Tibial nerve (tissue), 4 donors: ENCODE data around the gene DNASE1L3. TPM values are rescaled to one million over a fixed set of nuclear protein-coding genes. Genes with fewer than 3 reads are reported as not detected.

ENCODE experiments used
- DNase-seq, 2 donors: peaks; one replicate each; pipeline ENCODE4 v3.0.0-alpha.2; 2019; ENCODE audit warnings: low spot score in 2 of 2
- H3K27ac ChIP-seq, 4 donors: fragments of 200-600 bp; sonication (generic) in 3 of 4; one replicate each; pipeline ENCODE4 v1.5.1; 2017 to 2019; ENCODE audit warnings: mild to moderate bottlenecking in 1 of 4
- H3K27me3 ChIP-seq, 2 donors: fragments of 200-600 bp; sonication (generic) in 1 of 2; one replicate each; pipeline versions ENCODE4 v1.5.1 to v1.6.0; 2017 to 2019
- H3K36me3 ChIP-seq, 3 donors: fragments of 200-600 bp; sonication (generic); one replicate each; pipeline ENCODE4 v1.5.1; 2018 to 2019
- H3K4me1 ChIP-seq, 4 donors: fragments of 200-600 bp; sonication (generic) in 3 of 4; one replicate each; pipeline ENCODE4 v1.5.1; 2017 to 2019
- H3K4me3 ChIP-seq, 4 donors: fragments of 200-600 bp; sonication (generic) in 3 of 4; one replicate each; pipeline ENCODE4 v1.5.1; 2017 to 2019; ENCODE audit warnings: mild to moderate bottlenecking in 1 of 4, moderate library complexity in 1 of 4
- H3K9me3 ChIP-seq, 4 donors: fragments of 200-600 bp; sonication (generic) in 3 of 4; one replicate each; pipeline ENCODE4 v1.5.1; 2017 to 2019
- CTCF ChIP-seq, 5 experiments: fragments of 200-600 bp in 3 of 5; fragments of 450-650 bp in 2 of 5; sonication (generic) in 3 of 5; IDR thresholded peaks; one replicate each; pipeline ENCODE4 v1.5.1; 2016 to 2019; ENCODE audit warnings: antibody characterized with exemption in 5 of 5, mild to moderate bottlenecking in 3 of 5, moderate library complexity in 2 of 5
- EP300 ChIP-seq, 2 donors: sonication (generic); formaldehyde crosslinking; IDR thresholded peaks; one replicate each; pipeline ENCODE4 v1.6.1; 2017; ENCODE audit warnings: antibody characterized with exemption in 2 of 2, mild to moderate bottlenecking in 1 of 2
- POLR2A ChIP-seq, 2 donors: fragments of 450-650 bp; IDR thresholded peaks; one replicate each; pipeline ENCODE4 v1.6.1; 2017; ENCODE audit warnings: antibody characterized with exemption in 2 of 2, mild to moderate bottlenecking in 2 of 2, moderate library complexity in 2 of 2
- WGBS, 2 donors: methylation state at CpG; one replicate each; pipeline ENCODE4 v1.1.5; 2018; 5-methylcytosine and 5-hydroxymethylcytosine counted together
- total RNA-seq, 4 donors: library from RNA; depleted of rRNA; stranded (reverse); fragments of >200 nt; gene quantifications; one replicate each; pipeline ENCODE4 v1.1.0, GENCODE V29; 2016

Gene DNASE1L3
- total RNA-seq, 4 donors from 2014 or later: 0.39 to 12.9 (median 1.5) TPM

- no peaks in the 10 kb centered on the region for H3K9me3 ChIP-seq
- peaks cover 0 to 57% (median 25%) of the 10 kb centered on the region in 4 donors for H3K4me1 ChIP-seq
- no peak overlapping the region for H3K4me3 ChIP-seq
- peak overlapping the region in 2 of 4 donors; percentile 75 to 87 for H3K27ac ChIP-seq
- TF ChIP-seq POLR2A (IDR thresholded peaks at IDR 0.05): no peak
- no peak for TF ChIP-seq CTCF (IDR thresholded peaks at IDR 0.05)
- no peak for TF ChIP-seq EP300 (IDR thresholded peaks at IDR 0.05)
- H3K27me3 ChIP-seq: no peaks in the 10 kb centered on the region
- peaks cover 0 to 46% (median 3%) of the 10 kb centered on the region in 3 donors for H3K36me3 ChIP-seq
- DNase-seq: no peak
- 93 to 97% methylated on average over 1 of the region's 1 CpG for WGBS, 2 donors
Observed at GRCh38 chr3:58160399-58160798, 50.4 kb downstream of the DNASE1L3 start.

- no peak overlapping the region for H3K4me3 ChIP-seq
- peaks cover 0 to 48% (median 9%) of the 10 kb centered on the region in 4 donors for H3K4me1 ChIP-seq
- peak overlapping the region in 1 of 4 donors; percentile 87 for H3K27ac ChIP-seq
- TF ChIP-seq POLR2A (IDR thresholded peaks at IDR 0.05) (no peak), CTCF (IDR thresholded peaks at IDR 0.05) (no peak), EP300 (IDR thresholded peaks at IDR 0.05) (no peak)
- H3K36me3 ChIP-seq: peaks cover 0 to 62% (median 3%) of the 10 kb centered on the region in 3 donors
- no peaks in the 10 kb centered on the region for H3K9me3 ChIP-seq
- no peak for DNase-seq
- H3K27me3 ChIP-seq: no peaks in the 10 kb centered on the region
- 94% methylated on average over 7 of the region's 7 CpGs for WGBS, 2 donors
Observed at GRCh38 chr3:58158442-58159153, 52.2 kb downstream of the DNASE1L3 start.

- TF ChIP-seq CTCF (IDR thresholded peaks at IDR 0.05): no peak
- TF ChIP-seq EP300 (IDR thresholded peaks at IDR 0.05): no peak
- TF ChIP-seq POLR2A (IDR thresholded peaks at IDR 0.05): no peak
- 79 to 85% methylated on average over 11 of the region's 11 CpGs for WGBS, 2 donors
- Histone ChIP-seq H3K4me1 (peaks cover 0 to 39% (median 9%) of the 10 kb centered on the region in 4 donors), H3K27me3 (no peaks in the 10 kb centered on the region), H3K27ac (peak overlapping the region in 2 of 4 donors; percentile 46 to 76), H3K36me3 (peaks cover 0 to 71% (median 3%) of the 10 kb centered on the region in 3 donors), H3K9me3 (no peaks in the 10 kb centered on the region), H3K4me3 (no peak overlapping the region)
- DNase-seq: no peak
Observed at GRCh38 chr3:58157700-58158099, 53.1 kb downstream of the DNASE1L3 start.

- peak overlapping the region in 2 of 4 donors; percentile 49 to 76 for H3K27ac ChIP-seq
- no peak for DNase-seq
- H3K27me3 ChIP-seq: no peaks in the 10 kb centered on the region
- WGBS, 2 donors: 98 to 99% methylated on average over 10 of the region's 10 CpGs
- peaks cover 0 to 70% (median 3%) of the 10 kb centered on the region in 3 donors for H3K36me3 ChIP-seq
- TF ChIP-seq CTCF (IDR thresholded peaks at IDR 0.05): no peak
- no peak for TF ChIP-seq POLR2A (IDR thresholded peaks at IDR 0.05)
- TF ChIP-seq EP300 (IDR thresholded peaks at IDR 0.05): no peak
- H3K9me3 ChIP-seq: no peaks in the 10 kb centered on the region
- no peak overlapping the region for H3K4me3 ChIP-seq
- H3K4me1 ChIP-seq: peaks cover 0 to 43% (median 4%) of the 10 kb centered on the region in 4 donors
Observed at GRCh38 chr3:58155838-58156237, 54.9 kb downstream of the DNASE1L3 start.
